Measurements from ENCODE around the gene POU5F1.

- TF ChIP-seq, protein P1, sequence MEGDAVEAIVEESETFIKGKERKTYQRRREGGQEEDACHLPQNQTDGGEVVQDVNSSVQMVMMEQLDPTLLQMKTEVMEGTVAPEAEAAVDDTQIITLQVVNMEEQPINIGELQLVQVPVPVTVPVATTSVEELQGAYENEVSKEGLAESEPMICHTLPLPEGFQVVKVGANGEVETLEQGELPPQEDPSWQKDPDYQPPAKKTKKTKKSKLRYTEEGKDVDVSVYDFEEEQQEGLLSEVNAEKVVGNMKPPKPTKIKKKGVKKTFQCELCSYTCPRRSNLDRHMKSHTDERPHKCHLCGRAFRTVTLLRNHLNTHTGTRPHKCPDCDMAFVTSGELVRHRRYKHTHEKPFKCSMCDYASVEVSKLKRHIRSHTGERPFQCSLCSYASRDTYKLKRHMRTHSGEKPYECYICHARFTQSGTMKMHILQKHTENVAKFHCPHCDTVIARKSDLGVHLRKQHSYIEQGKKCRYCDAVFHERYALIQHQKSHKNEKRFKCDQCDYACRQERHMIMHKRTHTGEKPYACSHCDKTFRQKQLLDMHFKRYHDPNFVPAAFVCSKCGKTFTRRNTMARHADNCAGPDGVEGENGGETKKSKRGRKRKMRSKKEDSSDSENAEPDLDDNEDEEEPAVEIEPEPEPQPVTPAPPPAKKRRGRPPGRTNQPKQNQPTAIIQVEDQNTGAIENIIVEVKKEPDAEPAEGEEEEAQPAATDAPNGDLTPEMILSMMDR (IDR thresholded peaks at IDR 0.05) = no peak
- no peak for TF ChIP-seq POLR2A (IDR thresholded peaks at IDR 0.05)
Measured at GRCh38 chr6:31135710-31136109, 34.8 kb downstream of the POU5F1 start.
